GM23338 (cell line): ENCODE results near the gene MIEN1.

Source experiments
- CREB1 ChIP-seq: fragments of 250-450 bp; sonication (Bioruptor Pico); IDR thresholded peaks from 2 replicates; pipeline ENCODE4 v1.5.0; 2020; ENCODE audit warnings: low read depth, mild to moderate bottlenecking, moderate library complexity
- CTCF ChIP-seq, 2 experiments: fragments of 200-600 bp in 1 of 2; sonication (generic) in 1 of 2; conservative IDR thresholded peaks; 2 replicates each; pipeline versions ENCODE4 v1.5.1 to v1.6.1; 2016 to 2017; ENCODE audit warnings: antibody characterized with exemption in 2 of 2, low read depth in 2 of 2, mild to moderate bottlenecking in 2 of 2, moderate library complexity in 1 of 2
- EZH2 ChIP-seq: fragments of 200-600 bp; sonication (generic); IDR thresholded peaks from one replicate; pipeline ENCODE4 v1.8.0; 2017; ENCODE audit warnings: antibody characterized with exemption, mild to moderate bottlenecking, low read depth; ENCODE audit not compliant: unreplicated experiment
- POLR2AphosphoS5 ChIP-seq: IDR thresholded peaks from 2 replicates; pipeline ENCODE4 v1.6.1; 2016; ENCODE audit warnings: antibody characterized with exemption, low read depth

- no peak for TF ChIP-seq CTCF (conservative IDR thresholded peaks at IDR 0.05; ENCODE audit: low read depth in 2 of 2)
- no peak for TF ChIP-seq EZH2
- no peak for TF ChIP-seq POLR2AphosphoS5
- TF ChIP-seq CREB1 (CRISPR knock-in tag) = no peak
Observed at GRCh38 chr17:39747745-39748144, 17.4 kb upstream of the MIEN1 start.
